ENCODE results near the gene LRRC7.

The LRRC7 gene

GRCh38 chr1:69985376-69985775 is 417.7 kb downstream of the LRRC7 start:
- no peak for TF ChIP-seq CTCF (IDR thresholded peaks at IDR 0.05; ENCODE audit: insufficient read depth, low read length, missing control alignments)
- ChIA-PET CTCF (no interaction called here), POLR2A (no interaction called here)
- H3K4me3 ChIP-seq (ENCODE audit: low read depth, low read length): no peak overlapping the region
- DNase-seq (ENCODE audit: low read depth, low spot score): no peak

DNA sequence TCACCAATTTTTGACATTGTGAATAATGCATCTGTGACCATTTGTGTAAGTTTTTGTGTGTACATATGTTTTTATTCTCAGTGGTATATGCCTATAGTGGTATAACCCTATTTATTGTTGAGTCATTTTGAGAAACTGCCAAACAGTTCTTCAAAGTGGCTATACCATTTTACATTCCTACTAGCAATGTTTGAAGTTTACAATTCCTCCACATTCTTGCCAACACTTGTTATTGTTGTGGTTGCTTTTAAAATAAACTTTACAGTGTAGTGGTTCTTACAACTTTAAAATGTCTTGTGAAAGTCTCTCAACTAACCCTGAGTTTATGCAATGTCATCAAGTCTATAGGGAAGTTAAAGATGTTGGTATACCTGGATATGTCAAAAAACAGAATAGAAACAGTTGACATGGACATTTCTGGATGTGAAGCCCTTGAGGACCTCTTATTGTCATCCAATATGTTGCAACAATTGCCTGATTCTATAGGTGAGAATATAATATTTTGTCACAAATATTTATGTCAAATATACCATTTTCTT is 418.2 kb downstream of the LRRC7 start:
- POLR2A ChIA-PET: no interaction called here
- DNase-seq (ENCODE audit: low read depth, low spot score): no peak

DNA sequence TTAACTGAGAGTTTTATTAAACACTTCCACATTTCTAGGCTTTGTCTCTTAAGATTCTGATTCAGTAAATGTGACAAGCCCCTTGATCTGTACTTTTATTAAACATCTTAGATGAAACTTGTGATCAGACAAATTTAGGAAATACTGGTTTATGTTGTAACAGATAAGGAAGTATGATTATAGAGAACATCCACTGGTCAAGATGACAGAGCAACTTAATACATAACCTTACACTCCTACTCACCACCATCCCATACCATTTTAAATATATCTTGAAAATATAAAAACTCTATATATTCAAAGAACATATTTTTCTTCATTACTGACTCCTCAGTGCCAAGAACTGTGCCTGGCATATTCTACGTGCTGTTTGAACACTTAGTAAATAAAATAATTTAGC is 420.2 kb downstream of the LRRC7 start:
- H3K4me3 ChIP-seq (ENCODE audit: low read depth, low read length): no peak overlapping the region
- POLR2A ChIA-PET: no interaction called here
- no peak for TF ChIP-seq CTCF (IDR thresholded peaks at IDR 0.05; ENCODE audit: insufficient read depth, low read length, missing control alignments)
- CTCF ChIA-PET: no interaction called here
- no peak for DNase-seq (ENCODE audit: low read depth, low spot score)

More for the DNA sequence above, 418.2 kb downstream of the LRRC7 start:
- H3K4me3 ChIP-seq (ENCODE audit: low read depth, low read length): no peak overlapping the region
- TF ChIP-seq CTCF (IDR thresholded peaks at IDR 0.05; ENCODE audit: insufficient read depth, low read length, missing control alignments): no peak
- CTCF ChIA-PET: no interaction called here

- CTCF ChIA-PET: interaction anchor here (0.7 kb wide), 1 partner anchor 1649 kb away, joined by 3 read pairs; no protein-coding TSS in a partner anchor
- no peak for DNase-seq (ENCODE audit: low read depth, low spot score)
- POLR2A ChIA-PET: no interaction called here
- H3K4me3 ChIP-seq (ENCODE audit: low read depth, low read length): no peak overlapping the region
- TF ChIP-seq CTCF (IDR thresholded peaks at IDR 0.05; ENCODE audit: insufficient read depth, low read length, missing control alignments): no peak
These were observed 423.9 kb downstream of the LRRC7 start for GRCh38 chr1:69991644-69992043.

- H3K4me3 ChIP-seq (ENCODE audit: low read depth, low read length): no peak overlapping the region
- POLR2A ChIA-PET: no interaction called here
- CTCF ChIA-PET: interaction anchor here (1.1 kb wide), 1 partner anchor 150 kb away, joined by 3 read pairs; no protein-coding TSS in a partner anchor
- no peak for TF ChIP-seq CTCF (IDR thresholded peaks at IDR 0.05; ENCODE audit: insufficient read depth, low read length, missing control alignments)
- no peak for DNase-seq (ENCODE audit: low read depth, low spot score)
These were observed 424.9 kb downstream of the LRRC7 start for GRCh38 chr1:69992594-69992993.

GRCh38 chr1:69993810-69994209 is 426.1 kb downstream of the LRRC7 start:
- CTCF ChIA-PET: interaction anchor here (1.1 kb wide), 1 partner anchor 149 kb away, joined by 3 read pairs; no protein-coding TSS in a partner anchor

More at GRCh38 chr1:69993810-69994209, 426.1 kb downstream of the LRRC7 start:
- H3K4me3 ChIP-seq (ENCODE audit: low read depth, low read length): no peak overlapping the region
- POLR2A ChIA-PET: interaction anchor here (1.0 kb wide), 1 partner anchor 11 kb away, joined by 3 read pairs; no protein-coding TSS in a partner anchor
- DNase-seq (ENCODE audit: low read depth, low spot score): no peak
- TF ChIP-seq CTCF (IDR thresholded peaks at IDR 0.05; ENCODE audit: insufficient read depth, low read length, missing control alignments): no peak
